H1 (cell line): ENCODE data around the gene ADCY5. TPM values are rescaled to one million over a fixed set of nuclear protein-coding genes. Genes with fewer than 3 reads are reported as not detected.

ENCODE experiments used
- CTCF ChIA-PET: fragments of 300-600 bp; sonication (Branson Sonifier 250); formaldehyde crosslinking; loops from one replicate; lab custom pipeline; 2021; ENCODE audit not compliant: partially characterized antibody; lab: Charles Lee
- POLR2A ChIA-PET: fragments of 300-600 bp; sonication (Branson Sonifier 250); formaldehyde crosslinking; loops from one replicate; lab custom pipeline; 2021; ENCODE audit warnings: inconsistent platforms; ENCODE audit not compliant: partially characterized antibody; lab: Charles Lee
- DNase-seq, 2 experiments: peaks; one replicate each; pipeline versions ENCODE4 v3.0.0 to v3.0.0-alpha.2; 2010 to 2022; ENCODE audit warnings: low spot score in 2 of 2, low read depth in 1 of 2, mixed read lengths in 1 of 2
- FAIRE-seq: peaks from 2 replicates; lab custom pipeline; 2011; peaks lifted over from hg19 to GRCh38; lab: Jason Lieb, UNC
- H2AFZ ChIP-seq: 2 replicates; pipeline ENCODE4 v1.8.1; 2012; ENCODE audit warnings: low read length, inconsistent platforms
- H2AK5ac ChIP-seq: 2 replicates; pipeline ENCODE4 v1.6.1; 2013; ENCODE audit warnings: low read depth, low read length
- H2BK120ac ChIP-seq: replicated peaks from 2 replicates; pipeline ENCODE3; 2013; ENCODE audit warnings: low read depth, low read length, inconsistent platforms
- H2BK12ac ChIP-seq: 2 replicates; pipeline ENCODE4 v1.6.1; 2013; ENCODE audit warnings: low read depth, low read length
- H2BK15ac ChIP-seq: 2 replicates; pipeline ENCODE4 v1.6.1; 2013; ENCODE audit warnings: low read length
- H2BK20ac ChIP-seq: 2 replicates; pipeline ENCODE4 v1.6.1; 2013; ENCODE audit warnings: low read length
- H2BK5ac ChIP-seq: 2 replicates; pipeline ENCODE4 v1.6.1; 2013; ENCODE audit warnings: low read depth, low read length
- H3K14ac ChIP-seq: 2 replicates; pipeline ENCODE4 v1.6.1; 2013; ENCODE audit warnings: inconsistent platforms; ENCODE audit not compliant: insufficient read length
- H3K18ac ChIP-seq: 2 replicates; pipeline ENCODE4 v1.6.1; 2013; ENCODE audit warnings: low read length; ENCODE audit errors: extremely low read depth
- H3K23ac ChIP-seq: 2 replicates; pipeline ENCODE4 v1.6.1; 2013; ENCODE audit warnings: inconsistent platforms; ENCODE audit not compliant: insufficient read length
- H3K23me2 ChIP-seq: 2 replicates; pipeline ENCODE4 v1.6.1; 2013; ENCODE audit warnings: low read depth, low read length
- H3K27ac ChIP-seq: 2 replicates; pipeline ENCODE4 v1.6.1; 2011; ENCODE audit warnings: low read depth, low read length, inconsistent platforms
- H3K27me3 ChIP-seq, 4 experiments: replicated peaks in 1 of 4; 1 replicate in 1 of 4; 2 replicates in 3 of 4; pipeline versions ENCODE4 v1.6.1 to v1.8.1; 2011 to 2013; ENCODE audit warnings: low read length in 3 of 4, mild to moderate bottlenecking in 3 of 4, inconsistent platforms in 2 of 4, mixed read lengths in 2 of 4, moderate library complexity in 1 of 4; ENCODE audit not compliant: control insufficient read depth in 3 of 4, insufficient read depth in 3 of 4; ENCODE audit errors: extremely low read depth in 1 of 4
- H3K36me3 ChIP-seq, 4 experiments: 2 replicates each; pipeline versions ENCODE4 v1.6.1 to v1.8.1; 2011 to 2013; ENCODE audit warnings: mild to moderate bottlenecking in 4 of 4, low read length in 3 of 4, moderate library complexity in 2 of 4, control low read depth in 1 of 4, inconsistent platforms in 1 of 4; ENCODE audit not compliant: insufficient read depth in 4 of 4, control insufficient read depth in 2 of 4
- H3K4ac ChIP-seq: replicated peaks from 2 replicates; pipeline ENCODE3; 2013; ENCODE audit warnings: low read length, low read depth, mixed read lengths, inconsistent platforms; ENCODE audit not compliant: insufficient read length
- H3K4me1 ChIP-seq, 4 experiments: replicated peaks in 1 of 4; 1 replicate in 1 of 4; 2 replicates in 3 of 4; pipeline versions ENCODE4 v1.6.1 to v1.8.1; 2011 to 2013; ENCODE audit warnings: low read length in 3 of 4, inconsistent platforms in 2 of 4, mixed read lengths in 1 of 4; ENCODE audit not compliant: insufficient read depth in 4 of 4, control insufficient read depth in 3 of 4
- H3K4me2 ChIP-seq, 2 experiments: 2 replicates each; pipeline versions ENCODE4 v1.6.1 to v1.8.1; 2011 to 2013; ENCODE audit warnings: low read depth in 2 of 2, low read length in 2 of 2, control low read depth in 1 of 2, inconsistent platforms in 1 of 2, mild to moderate bottlenecking in 1 of 2; ENCODE audit not compliant: insufficient read depth in 1 of 2
- H3K4me3 ChIP-seq, 4 experiments: fragments of 200-600, 300-600 bp in 1 of 4; sonication (generic), shearing (Covaris generic), sonication (Bioruptor Twin) in 1 of 4; 2 replicates each; pipeline versions ENCODE4 v1.5.1 to v1.8.1; 2011 to 2016; ENCODE audit warnings: low read length in 4 of 4, low read depth in 3 of 4, control low read depth in 2 of 4, inconsistent platforms in 2 of 4, mild to moderate bottlenecking in 2 of 4, mixed read lengths in 1 of 4, moderate library complexity in 1 of 4; ENCODE audit not compliant: insufficient read depth in 2 of 4; ENCODE audit errors: extremely low read depth in 1 of 4
- H3K56ac ChIP-seq: replicated peaks from 2 replicates; pipeline ENCODE3; 2013; ENCODE audit warnings: low read depth, mild to moderate bottlenecking, mixed read lengths, low read length, inconsistent platforms; ENCODE audit not compliant: insufficient read length
- H3K79me1 ChIP-seq: 2 replicates; pipeline ENCODE4 v1.6.1; 2013; ENCODE audit warnings: low read depth, low read length, control low read depth
- H3K79me2 ChIP-seq, 2 experiments: 2 replicates each; pipeline versions ENCODE4 v1.6.1 to v1.8.1; 2012 to 2013; ENCODE audit warnings: low read length in 2 of 2, mild to moderate bottlenecking in 2 of 2, inconsistent platforms in 1 of 2; ENCODE audit not compliant: insufficient read depth in 2 of 2, control insufficient read depth in 1 of 2
- H3K9ac ChIP-seq, 4 experiments: replicated peaks in 1 of 4; 1 replicate in 1 of 4; 2 replicates in 3 of 4; pipeline versions ENCODE4 v1.6.1 to v1.8.1; 2011 to 2013; ENCODE audit warnings: low read depth in 3 of 4, low read length in 3 of 4, control low read depth in 2 of 4, mild to moderate bottlenecking in 2 of 4, moderate library complexity in 2 of 4, inconsistent platforms in 1 of 4; ENCODE audit errors: extremely low read depth in 1 of 4
- H3K9me3 ChIP-seq, 2 experiments: 2 replicates each; pipeline versions ENCODE4 v1.6.1 to v1.8.1; 2012 to 2013; ENCODE audit warnings: mild to moderate bottlenecking in 2 of 2, moderate library complexity in 2 of 2, control low read depth in 1 of 2, inconsistent platforms in 1 of 2, low read depth in 1 of 2, low read length in 1 of 2, mixed read lengths in 1 of 2; ENCODE audit not compliant: insufficient read depth in 2 of 2
- H4K20me1 ChIP-seq, 2 experiments: replicated peaks in 1 of 2; 2 replicates each; pipeline versions ENCODE3 to v1.8.1; 2011 to 2013; ENCODE audit warnings: inconsistent platforms in 2 of 2, low read length in 2 of 2, mild to moderate bottlenecking in 1 of 2; ENCODE audit not compliant: insufficient read depth in 2 of 2, control insufficient read depth in 1 of 2
- H4K5ac ChIP-seq: 2 replicates; pipeline ENCODE4 v1.6.1; 2013; ENCODE audit warnings: low read length, low read depth, mixed read lengths, inconsistent platforms; ENCODE audit not compliant: insufficient read length
- H4K8ac ChIP-seq: 2 replicates; pipeline ENCODE4 v1.8.0; 2013; ENCODE audit warnings: mild to moderate bottlenecking, moderate library complexity, low read length, inconsistent platforms; ENCODE audit not compliant: insufficient read depth; ENCODE audit errors: extremely low read depth
- H4K91ac ChIP-seq: replicated peaks from 2 replicates; pipeline ENCODE3; 2013; ENCODE audit warnings: low read length, mixed read lengths, inconsistent platforms; ENCODE audit not compliant: insufficient read length
- NANOG ChIP-seq: IDR thresholded peaks from 2 replicates; pipeline ENCODE4 v1.6.1; 2011; ENCODE audit warnings: low read length, low read depth, mild to moderate bottlenecking, inconsistent platforms; ENCODE audit not compliant: insufficient read depth, poor library complexity, severe bottlenecking
- RBBP5 ChIP-seq: IDR thresholded peaks from 2 replicates; pipeline ENCODE4 v1.7.1; 2012; ENCODE audit warnings: low read depth, mild to moderate bottlenecking, inconsistent platforms, low read length, moderate library complexity, borderline replicate concordance
- SAP30 ChIP-seq: fragments of 300-600 bp; sonication (generic); IDR thresholded peaks from 2 replicates; pipeline ENCODE4 v1.7.1; 2012; ENCODE audit warnings: low read length, moderate library complexity, mild to moderate bottlenecking, inconsistent platforms; ENCODE audit not compliant: insufficient read depth, insufficient replicate concordance
- ZNF274 ChIP-seq: IDR thresholded peaks from 2 replicates; pipeline ENCODE4 v1.7.0; 2012; ENCODE audit warnings: low read length, borderline replicate concordance; ENCODE audit errors: extremely low read depth
- WGBS, 2 experiments: shearing (Covaris generic) in 1 of 2; methylation state at CpG; one replicate each; pipeline versions ENCODE4 v1.1.6 to v1.1.7; 2013 to 2015; ENCODE audit warnings: low lambda C conversion rate in 2 of 2, mixed read lengths in 2 of 2, inconsistent platforms in 1 of 2, low coverage in 1 of 2, missing lambda C conversion rate in 1 of 2; ENCODE audit not compliant: insufficient replicate concordance in 2 of 2, insufficient coverage in 1 of 2, insufficient read length in 1 of 2; ENCODE audit errors: extremely low coverage in 1 of 2, missing lambda C conversion rate in 1 of 2; 5-methylcytosine and 5-hydroxymethylcytosine counted together
- polyA plus RNA-seq, 7 experiments: library from polyadenylated mRNA; depleted of rRNA in 3 of 7; stranded (reverse) in 5 of 7; unstranded in 2 of 7; fragments of >200 nt in 5 of 7; fragments of 200-250 nt in 2 of 7; gene quantifications; 1 replicate in 5 of 7; 2 replicates in 1 of 7; 4 replicates in 1 of 7; pipeline versions ENCODE4 v1.2.1 to v1.2.3, GENCODE V29; 2011 to 2013; ENCODE audit warnings: missing spikeins in 2 of 7, mixed read lengths in 2 of 7
- total RNA-seq: library from RNA; stranded (reverse); fragmentation: NEBNext Ultra II Directional; extraction: Animal tissue kit (Norgen Biotek cat#: 25700); gene quantifications from 2 replicates; pipeline ENCODE4 v1.2.1, GENCODE V29; 2021

Gene ADCY5
- total and polyA plus RNA-seq, 2 of the 8 experiments (the other 6 are each of a cell fraction or from before 2014, with no cell fraction given) = 18.9 to 40.8 TPM

DNA sequence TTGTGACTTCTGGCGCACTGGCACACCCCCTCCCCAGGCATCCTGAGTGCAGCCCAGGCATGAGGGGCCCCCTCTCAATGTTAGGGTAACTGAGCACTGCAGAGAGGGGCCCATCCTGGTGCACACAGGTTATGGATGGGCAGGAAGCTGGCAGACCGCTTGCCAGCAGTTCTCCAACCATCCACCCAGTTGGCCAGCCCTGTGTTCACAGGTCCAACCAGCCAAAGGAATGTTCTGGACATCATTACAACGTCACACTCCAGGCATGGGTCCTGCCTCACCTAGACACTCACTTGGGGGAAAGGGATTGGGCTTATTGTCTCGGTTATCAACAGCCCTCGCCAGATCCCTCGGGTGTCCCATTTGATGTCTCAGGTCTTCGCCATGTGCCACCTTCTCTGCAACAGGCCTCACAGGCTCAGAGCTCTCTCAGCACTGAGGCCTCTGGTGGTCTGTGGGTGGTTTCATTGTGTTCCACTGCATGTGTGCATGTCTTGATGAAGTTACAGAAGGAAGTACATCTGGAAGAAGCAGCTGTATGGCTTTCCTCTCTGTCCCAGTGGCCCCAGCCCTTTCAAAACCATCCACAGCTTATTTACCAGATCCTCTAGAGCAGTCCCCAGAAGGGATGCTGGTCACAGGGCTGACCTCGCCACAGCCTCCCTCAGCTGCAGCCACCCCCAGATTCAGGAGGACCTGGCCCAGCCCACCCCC is 23.7 kb downstream of the ADCY5 start:
- Histone ChIP-seq H2BK5ac (no peak overlapping the region), H4K20me1 (no peaks in the 10 kb centered on the region), H3K4ac (no peak overlapping the region), H3K14ac (no peak overlapping the region), H3K23me2 (no peaks in the 10 kb centered on the region), H3K9ac (no peak overlapping the region), H3K23ac (no peak overlapping the region), H3K79me2 (no peaks in the 10 kb centered on the region), H3K4me2 (no peak overlapping the region), H4K8ac (no peak overlapping the region), H4K5ac (no peak overlapping the region), H3K9me3 (no peaks in the 10 kb centered on the region), H2AFZ (no peak overlapping the region), H2BK120ac (no peak overlapping the region), H3K4me1 (no peaks in the 10 kb centered on the region), H4K91ac (no peak overlapping the region), H2BK20ac (no peak overlapping the region), H3K4me3 (no peak overlapping the region), H2AK5ac (no peak overlapping the region), H2BK15ac (no peak overlapping the region), H3K18ac (no peak overlapping the region), H3K56ac (no peak overlapping the region), H3K36me3 (no peaks in the 10 kb centered on the region), H3K27ac (no peak overlapping the region), H3K79me1 (no peaks in the 10 kb centered on the region), H2BK12ac (no peak overlapping the region), H3K27me3 (no peaks in the 10 kb centered on the region)
- POLR2A ChIA-PET = interaction anchor here (0.7 to 0.9 kb wide), 2 partner anchors 9 to 1676 kb away, joined by 3 read pairs; partner anchors contain the start of gene GOLGB1
- TF ChIP-seq SAP30 (no peak), ZNF274 (no peak), NANOG (no peak), RBBP5 (no peak)
- CTCF ChIA-PET = interaction anchor here (0.6 to 4.3 kb wide), 12 partner anchors 11 to 227 kb away, joined by 3 to 45 read pairs (median 4); partner anchors contain the start of gene ADCY5
- no peak for DNase-seq
- FAIRE-seq = no peak
- WGBS, 2 experiments = 86% methylated on average over 7 of the region's 8 CpGs; no CpG with 5 or more reads in 1 of the 2 experiments
